Glutamatergic neuron (in vitro differentiated cells): ENCODE measurements around the gene LNX2. TPM values are rescaled to one million over a fixed set of nuclear protein-coding genes. Genes with fewer than 3 reads are reported as not detected.
A peak's percentile ranks its signal among the peaks of the same experiment; 100 is the strongest.

Experiments used
- DNase-seq: peaks from one replicate; pipeline ENCODE4 v3.0.0; 2022
- H3K27ac Mint-ChIP-seq: one replicate; pipeline ENCODE4 v1.8.0; 2020; ENCODE audit warnings: mild to moderate bottlenecking, mixed read lengths, inconsistent platforms; ENCODE audit not compliant: unreplicated experiment
- H3K27me3 Mint-ChIP-seq: one replicate; pipeline ENCODE4 v1.8.0; 2020; ENCODE audit warnings: mild to moderate bottlenecking, moderate library complexity, mixed read lengths, inconsistent platforms; ENCODE audit not compliant: unreplicated experiment
- H3K36me3 Mint-ChIP-seq: one replicate; pipeline ENCODE4 v1.8.0; 2020; ENCODE audit warnings: mild to moderate bottlenecking, mixed read lengths, inconsistent platforms; ENCODE audit not compliant: unreplicated experiment
- H3K4me1 Mint-ChIP-seq: one replicate; pipeline ENCODE4 v1.8.0; 2020; ENCODE audit warnings: mild to moderate bottlenecking, low read depth, mixed read lengths, inconsistent platforms; ENCODE audit not compliant: unreplicated experiment
- H3K4me3 Mint-ChIP-seq: one replicate; pipeline ENCODE4 v1.8.0; 2020; ENCODE audit warnings: mild to moderate bottlenecking, mixed read lengths, inconsistent platforms; ENCODE audit not compliant: unreplicated experiment
- H3K9me3 Mint-ChIP-seq: one replicate; pipeline ENCODE4 v1.8.0; 2020; ENCODE audit warnings: mild to moderate bottlenecking, moderate library complexity, mixed read lengths, inconsistent platforms; ENCODE audit not compliant: unreplicated experiment
- CTCF ChIP-seq: fragments of 200-600 bp; sonication (generic); IDR thresholded peaks from one replicate; pipeline ENCODE4 v1.5.0; 2021; ENCODE audit not compliant: partially characterized antibody, unreplicated experiment
- total RNA-seq: library from RNA; stranded (reverse); fragmentation: NEBNext Ultra II Directional; extraction: Animal tissue kit (Norgen Biotek cat#: 25700); gene quantifications from one replicate; pipeline ENCODE4 v1.2.1, GENCODE V29; 2021; ENCODE audit not compliant: unreplicated experiment

LNX2 gene
- total RNA-seq, 1 donor from 2014 or later = 3.2 TPM

- no peaks in the 10 kb centered on the region for H3K36me3 Mint-ChIP-seq
- H3K4me1 Mint-ChIP-seq = peaks cover 3% of the 10 kb centered on the region
- H3K27ac Mint-ChIP-seq = no peak overlapping the region
- H3K9me3 Mint-ChIP-seq = no peaks in the 10 kb centered on the region
- TF ChIP-seq CTCF = no peak
- no peaks in the 10 kb centered on the region for H3K27me3 Mint-ChIP-seq
- no peak for DNase-seq
- H3K4me3 Mint-ChIP-seq = no peak overlapping the region
Measured at GRCh38 chr13:27574661-27575060, 45.7 kb downstream of the LNX2 start.

GRCh38 chr13:27573265-27573664, 47.1 kb downstream of the LNX2 start:
- H3K4me1 Mint-ChIP-seq = peaks cover 3% of the 10 kb centered on the region
- no peak overlapping the region for H3K4me3 Mint-ChIP-seq
- H3K27me3 Mint-ChIP-seq = no peaks in the 10 kb centered on the region
- no peak overlapping the region for H3K27ac Mint-ChIP-seq
- no peak for DNase-seq
- TF ChIP-seq CTCF = no peak
- no peaks in the 10 kb centered on the region for H3K36me3 Mint-ChIP-seq
- H3K9me3 Mint-ChIP-seq = no peaks in the 10 kb centered on the region

GRCh38 chr13:27572234-27572901, 48.0 kb downstream of the LNX2 start:
- H3K36me3 Mint-ChIP-seq = no peaks in the 10 kb centered on the region
- peak overlapping the region; percentile 10 for H3K27ac Mint-ChIP-seq
- DNase-seq = no peak
- no peaks in the 10 kb centered on the region for H3K9me3 Mint-ChIP-seq
- TF ChIP-seq CTCF = no peak
- H3K4me1 Mint-ChIP-seq = peaks cover 3% of the 10 kb centered on the region
- H3K4me3 Mint-ChIP-seq = no peak overlapping the region
- no peaks in the 10 kb centered on the region for H3K27me3 Mint-ChIP-seq

GRCh38 chr13:27570906-27571305, 49.4 kb downstream of the LNX2 start:
- no peaks in the 10 kb centered on the region for H3K27me3 Mint-ChIP-seq

More at GRCh38 chr13:27570906-27571305, 49.4 kb downstream of the LNX2 start:
- Mint-ChIP-seq H3K4me1 (peaks cover 3% of the 10 kb centered on the region), H3K9me3 (no peaks in the 10 kb centered on the region), H3K27ac (no peak overlapping the region), H3K4me3 (no peak overlapping the region), H3K36me3 (no peaks in the 10 kb centered on the region)
- no peak for TF ChIP-seq CTCF
- DNase-seq = no peak
